HG03060 (cell line): Measurements from ENCODE around the gene TFDP2.
"Not testable (repeated sequence)": the region's sequence is repeated elsewhere in the genome, so short reads cannot be mapped to it uniquely, and the experiment has no call there.

Experiments used
- ATAC-seq: cut with Tn5 transposase; IDR thresholded peaks from one replicate; pipeline ENCODE4 v1.9.1; 2021; ENCODE audit warnings: low read depth, moderate number of reproducible peaks; ENCODE audit not compliant: unreplicated experiment

TFDP2 gene

GRCh38 chr3:142077859-142078500, 71.4 kb downstream of the TFDP2 start:
- ATAC-seq, result no peak

GRCh38 chr3:142077155-142077858, 72.0 kb downstream of the TFDP2 start:
- ATAC-seq, result no peak

GRCh38 chr3:142075656-142076055, 73.7 kb downstream of the TFDP2 start:
- ATAC-seq, result not testable (repeated sequence)

- no peak for ATAC-seq
Measured at GRCh38 chr3:142072816-142073215, 76.5 kb downstream of the TFDP2 start.

- no peak for ATAC-seq
Measured at GRCh38 chr3:142065932-142066331, 83.4 kb downstream of the TFDP2 start.

- ATAC-seq, result no peak
Measured at GRCh38 chr3:142065344-142065743, 84.0 kb downstream of the TFDP2 start.

- ATAC-seq, result no peak
Measured at GRCh38 chr3:142064454-142064853, 84.9 kb downstream of the TFDP2 start.

GRCh38 chr3:142057331-142057725, 92.0 kb downstream of the TFDP2 start:
- ATAC-seq, result no peak

- ATAC-seq, result no peak
Measured at GRCh38 chr3:142056656-142057330, 92.6 kb downstream of the TFDP2 start.

- ATAC-seq, result no peak
Measured at GRCh38 chr3:142053835-142054234, 95.5 kb downstream of the TFDP2 start.

GRCh38 chr3:142053244-142053643, 96.1 kb downstream of the TFDP2 start:
- ATAC-seq, result no peak

GRCh38 chr3:142051351-142051750, 98.0 kb downstream of the TFDP2 start:
- no peak for ATAC-seq

- no peak for ATAC-seq
Measured at GRCh38 chr3:142047021-142047369, 102.3 kb downstream of the TFDP2 start.

- no peak for ATAC-seq
Measured at GRCh38 chr3:142046320-142047020, 102.9 kb downstream of the TFDP2 start.

GRCh38 chr3:142040941-142041491, 108.3 kb downstream of the TFDP2 start:
- ATAC-seq, result no peak

- no peak for ATAC-seq
Measured at GRCh38 chr3:142035308-142035922, 113.9 kb downstream of the TFDP2 start.

- ATAC-seq, result no peak
Measured at GRCh38 chr3:142033292-142033691, 116.1 kb downstream of the TFDP2 start.

- no peak for ATAC-seq
Measured at GRCh38 chr3:142031575-142031974, 117.8 kb downstream of the TFDP2 start.

- no peak for ATAC-seq
Measured at GRCh38 chr3:142029791-142030190, 119.6 kb downstream of the TFDP2 start.

- ATAC-seq, result no peak
Measured at GRCh38 chr3:142029052-142029642, 120.2 kb downstream of the TFDP2 start.
